T47D (cell line): Measurements from ENCODE around the gene GNL3.

ENCODE experiments used
- DNase-seq, 2 experiments: peaks; one replicate each; pipeline versions ENCODE4 v3.0.0 to v3.0.0-alpha.2; 2011 to 2012; ENCODE audit warnings: low read depth in 1 of 2, low spot score in 1 of 2
- JUND ChIP-seq: IDR thresholded peaks from 2 replicates; pipeline ENCODE4 v1.6.1; 2012; ENCODE audit warnings: low read depth
- in situ Hi-C: cut with HindIII; loops from 2 replicates; pipeline ENCODE4 v1.10.0; 2016; ENCODE audit warnings: low sequenced_read_pairs, low pct_unique_long_range_greater_than_20kb

Gene GNL3

GRCh38 chr3:52695798-52696671 lies 10.2 kb downstream of the GNL3 start:
- in situ Hi-C loops = no loop called here
- no peak for DNase-seq
- TF ChIP-seq JUND = no peak

GRCh38 chr3:52696830-52697631 lies 11.2 kb downstream of the GNL3 start:
- TF ChIP-seq JUND = no peak
- in situ Hi-C loops = no loop called here
- no peak for DNase-seq

GRCh38 chr3:52697632-52697965 lies 11.8 kb downstream of the GNL3 start:
- in situ Hi-C loops = no loop called here

GRCh38 chr3:52703341-52703740 lies 17.5 kb downstream of the GNL3 start:
- TF ChIP-seq JUND = no peak
- in situ Hi-C loops = no loop called here
- no peak for DNase-seq

More at GRCh38 chr3:52697632-52697965, 11.8 kb downstream of the GNL3 start:
- no peak for DNase-seq
- no peak for TF ChIP-seq JUND

- no peak for TF ChIP-seq JUND
- in situ Hi-C loops = no loop called here
- peak in 1 of 2 experiments; percentile 37 for DNase-seq
Measured at GRCh38 chr3:52704611-52705437, 19.0 kb downstream of the GNL3 start.

GRCh38 chr3:52705438-52705687 lies 19.5 kb downstream of the GNL3 start:
- in situ Hi-C loops = no loop called here
- no peak for TF ChIP-seq JUND
- no peak for DNase-seq

GRCh38 chr3:52705688-52706686 lies 20.2 kb downstream of the GNL3 start, which contains the start of the genes GLT8D1 and SPCS1:
TSS of gene GLT8D1 (minus strand) at chr3:52705791. CDS start at chr3:52700460, 5,331 bp downstream.
TSS of gene SPCS1 (plus strand) at chr3:52706106. CDS start at chr3:52706247, 141 bp downstream.
- TF ChIP-seq JUND = no peak
- in situ Hi-C loops = no loop called here
- DNase-seq = peak; percentile 74 to 87

- no peak for TF ChIP-seq JUND
- no peak for DNase-seq
- in situ Hi-C loops = no loop called here
Measured at GRCh38 chr3:52707585-52707984, 21.8 kb downstream of the GNL3 start.

- in situ Hi-C loops = no loop called here
- DNase-seq = no peak
- TF ChIP-seq JUND = no peak
Measured at GRCh38 chr3:52710512-52710911, 24.7 kb downstream of the GNL3 start.

- in situ Hi-C loops = no loop called here
- TF ChIP-seq JUND = no peak
- no peak for DNase-seq
Measured at GRCh38 chr3:52712291-52713212, 26.7 kb downstream of the GNL3 start.
